Activated effector memory CD4-positive, alpha-beta T cell treated with Interleukin-2 at 50 U/mL for 16 hours (primary cell): ENCODE measurements around the gene CTBP1.

Experiments
- DNase-seq: peaks from one replicate; pipeline ENCODE4 v3.0.0-alpha.2; 2020

CTBP1 gene

GRCh38 chr4:1207603-1208265 lies 41.2 kb downstream of the CTBP1 start:
- DNase-seq: no peak

- DNase-seq: no peak
Measured at GRCh38 chr4:1207157-1207470, 41.8 kb downstream of the CTBP1 start.

GRCh38 chr4:1206299-1207156 lies 42.4 kb downstream of the CTBP1 start:
- DNase-seq: no peak

GRCh38 chr4:1205586-1206298 lies 43.2 kb downstream of the CTBP1 start:
- DNase-seq: no peak

- no peak for DNase-seq
Measured at GRCh38 chr4:1204828-1205585, 43.9 kb downstream of the CTBP1 start.

- no peak for DNase-seq
Measured at GRCh38 chr4:1204286-1204827, 44.6 kb downstream of the CTBP1 start.

GRCh38 chr4:1203026-1203616 lies 45.8 kb downstream of the CTBP1 start:
- DNase-seq: no peak

GRCh38 chr4:1202526-1203011 lies 46.4 kb downstream of the CTBP1 start:
- no peak for DNase-seq

- DNase-seq: peak; percentile 80
Measured at GRCh38 chr4:1201851-1202525, 46.9 kb downstream of the CTBP1 start.

GRCh38 chr4:1200425-1201035 lies 48.4 kb downstream of the CTBP1 start:
- DNase-seq: no peak

GRCh38 chr4:1199556-1200331 lies 49.2 kb downstream of the CTBP1 start:
- no peak for DNase-seq

- DNase-seq: no peak
Measured at GRCh38 chr4:1198098-1198844, 50.7 kb downstream of the CTBP1 start.

- DNase-seq: no peak
Measured at GRCh38 chr4:1196421-1197183, 52.3 kb downstream of the CTBP1 start.

GRCh38 chr4:1195891-1196401 lies 53.0 kb downstream of the CTBP1 start:
- no peak for DNase-seq

GRCh38 chr4:1195109-1195671 lies 53.7 kb downstream of the CTBP1 start:
- DNase-seq: no peak

- no peak for DNase-seq
Measured at GRCh38 chr4:1194010-1194900, 54.7 kb downstream of the CTBP1 start.
